ENCODE results near the gene PPM1J. TPM values are rescaled to one million over a fixed set of nuclear protein-coding genes. Genes with fewer than 3 reads are reported as not detected.

The PPM1J gene
- total and polyA plus RNA-seq, 2 of the 13 experiments (the other 11 are each of a cell fraction or from before 2014, with no cell fraction given): 0.07 to 0.22 TPM

DNA sequence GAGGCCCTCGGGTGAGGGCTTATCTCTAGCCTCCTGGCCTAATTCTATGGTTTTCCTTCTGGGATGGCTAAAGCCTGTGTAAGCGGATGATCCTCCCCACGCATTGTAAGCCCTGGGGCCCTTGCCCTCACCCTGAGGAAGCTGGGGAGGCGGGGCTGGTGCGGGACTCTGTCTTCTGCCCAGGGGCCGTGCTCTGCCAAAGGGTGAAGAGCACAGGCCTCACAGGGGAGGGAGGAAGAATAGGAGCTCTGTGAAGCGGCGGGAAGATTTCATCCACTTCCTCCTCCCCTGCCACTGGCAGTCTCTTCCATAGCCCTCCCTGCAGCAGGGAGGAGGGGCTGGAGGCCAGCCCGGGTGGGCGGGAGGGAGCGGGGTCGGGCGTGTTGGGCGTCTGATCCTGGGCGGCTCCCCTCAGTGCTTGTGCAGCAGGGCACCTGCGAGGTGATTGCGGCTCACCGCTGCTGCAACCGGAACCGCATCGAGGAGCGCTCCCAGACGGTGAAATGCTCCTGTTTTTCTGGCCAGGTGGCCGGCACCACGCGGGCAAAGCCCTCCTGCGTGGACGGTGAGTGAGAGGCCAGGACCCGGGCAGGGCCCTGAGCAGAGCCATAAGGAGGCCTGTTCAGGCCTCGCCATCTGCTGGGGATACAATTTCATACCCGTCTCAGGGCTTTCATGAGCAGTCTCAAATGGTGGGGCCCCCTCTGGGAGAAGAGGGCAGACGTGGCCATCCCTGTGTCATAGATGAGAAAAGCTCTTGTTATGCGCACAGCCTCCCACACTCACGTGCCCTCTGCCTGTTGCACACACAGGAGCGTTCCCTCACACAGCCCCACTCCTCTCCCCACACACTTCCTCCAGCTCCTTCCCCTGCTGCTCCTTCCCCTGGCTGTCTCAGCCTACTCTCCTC lies 7.7 kb upstream of the PPM1J start (continued):
- no peak for TF ChIP-seq SRSF4 (IDR thresholded peaks at IDR 0.05; ENCODE audit: low read depth, low read length, poor library complexity, severe bottlenecking)
- TF ChIP-seq GABPB1 (CRISPR knock-in tag; IDR thresholded peaks at IDR 0.05): peak; percentile 43; the same call in 1 of the 2 replicates
- TF ChIP-seq ZNF292 (CRISPR knock-in tag; IDR thresholded peaks at IDR 0.05; ENCODE audit: borderline replicate concordance, low read depth): 0 out of 2 replicates have a peak, but pooled peaks have one; percentile 31
- peak; percentile 72; the same call in 1 of the 2 replicates for TF ChIP-seq ZNF205 (CRISPR knock-in tag; IDR thresholded peaks at IDR 0.05)
- TF ChIP-seq, protein P1, sequence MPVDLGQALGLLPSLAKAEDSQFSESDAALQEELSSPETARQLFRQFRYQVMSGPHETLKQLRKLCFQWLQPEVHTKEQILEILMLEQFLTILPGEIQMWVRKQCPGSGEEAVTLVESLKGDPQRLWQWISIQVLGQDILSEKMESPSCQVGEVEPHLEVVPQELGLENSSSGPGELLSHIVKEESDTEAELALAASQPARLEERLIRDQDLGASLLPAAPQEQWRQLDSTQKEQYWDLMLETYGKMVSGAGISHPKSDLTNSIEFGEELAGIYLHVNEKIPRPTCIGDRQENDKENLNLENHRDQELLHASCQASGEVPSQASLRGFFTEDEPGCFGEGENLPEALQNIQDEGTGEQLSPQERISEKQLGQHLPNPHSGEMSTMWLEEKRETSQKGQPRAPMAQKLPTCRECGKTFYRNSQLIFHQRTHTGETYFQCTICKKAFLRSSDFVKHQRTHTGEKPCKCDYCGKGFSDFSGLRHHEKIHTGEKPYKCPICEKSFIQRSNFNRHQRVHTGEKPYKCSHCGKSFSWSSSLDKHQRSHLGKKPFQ (CRISPR knock-in tag; IDR thresholded peaks at IDR 0.05; ENCODE audit: insufficient replicate concordance): peak; percentile 30
- TF ChIP-seq, protein P2, sequence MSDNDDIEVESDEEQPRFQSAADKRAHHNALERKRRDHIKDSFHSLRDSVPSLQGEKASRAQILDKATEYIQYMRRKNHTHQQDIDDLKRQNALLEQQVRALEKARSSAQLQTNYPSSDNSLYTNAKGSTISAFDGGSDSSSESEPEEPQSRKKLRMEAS (IDR thresholded peaks at IDR 0.05): 0 out of 2 replicates have a peak, but pooled peaks have one; percentile 27
- TF ChIP-seq, protein P3, sequence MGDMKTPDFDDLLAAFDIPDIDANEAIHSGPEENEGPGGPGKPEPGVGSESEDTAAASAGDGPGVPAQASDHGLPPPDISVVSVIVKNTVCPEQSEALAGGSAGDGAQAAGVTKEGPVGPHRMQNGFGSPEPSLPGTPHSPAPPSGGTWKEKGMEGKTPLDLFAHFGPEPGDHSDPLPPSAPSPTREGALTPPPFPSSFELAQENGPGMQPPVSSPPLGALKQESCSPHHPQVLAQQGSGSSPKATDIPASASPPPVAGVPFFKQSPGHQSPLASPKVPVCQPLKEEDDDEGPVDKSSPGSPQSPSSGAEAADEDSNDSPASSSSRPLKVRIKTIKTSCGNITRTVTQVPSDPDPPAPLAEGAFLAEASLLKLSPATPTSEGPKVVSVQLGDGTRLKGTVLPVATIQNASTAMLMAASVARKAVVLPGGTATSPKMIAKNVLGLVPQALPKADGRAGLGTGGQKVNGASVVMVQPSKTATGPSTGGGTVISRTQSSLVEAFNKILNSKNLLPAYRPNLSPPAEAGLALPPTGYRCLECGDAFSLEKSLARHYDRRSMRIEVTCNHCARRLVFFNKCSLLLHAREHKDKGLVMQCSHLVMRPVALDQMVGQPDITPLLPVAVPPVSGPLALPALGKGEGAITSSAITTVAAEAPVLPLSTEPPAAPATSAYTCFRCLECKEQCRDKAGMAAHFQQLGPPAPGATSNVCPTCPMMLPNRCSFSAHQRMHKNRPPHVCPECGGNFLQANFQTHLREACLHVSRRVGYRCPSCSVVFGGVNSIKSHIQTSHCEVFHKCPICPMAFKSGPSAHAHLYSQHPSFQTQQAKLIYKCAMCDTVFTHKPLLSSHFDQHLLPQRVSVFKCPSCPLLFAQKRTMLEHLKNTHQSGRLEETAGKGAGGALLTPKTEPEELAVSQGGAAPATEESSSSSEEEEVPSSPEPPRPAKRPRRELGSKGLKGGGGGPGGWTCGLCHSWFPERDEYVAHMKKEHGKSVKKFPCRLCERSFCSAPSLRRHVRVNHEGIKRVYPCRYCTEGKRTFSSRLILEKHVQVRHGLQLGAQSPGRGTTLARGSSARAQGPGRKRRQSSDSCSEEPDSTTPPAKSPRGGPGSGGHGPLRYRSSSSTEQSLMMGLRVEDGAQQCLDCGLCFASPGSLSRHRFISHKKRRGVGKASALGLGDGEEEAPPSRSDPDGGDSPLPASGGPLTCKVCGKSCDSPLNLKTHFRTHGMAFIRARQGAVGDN (CRISPR knock-in tag; IDR thresholded peaks at IDR 0.05): peak; percentile 62

All from HepG2 (cell line).